ENCODE measurements around the gene SMAD1.
A peak's percentile ranks its signal among the peaks of the same experiment; 100 is the strongest.

The SMAD1 gene

DNA sequence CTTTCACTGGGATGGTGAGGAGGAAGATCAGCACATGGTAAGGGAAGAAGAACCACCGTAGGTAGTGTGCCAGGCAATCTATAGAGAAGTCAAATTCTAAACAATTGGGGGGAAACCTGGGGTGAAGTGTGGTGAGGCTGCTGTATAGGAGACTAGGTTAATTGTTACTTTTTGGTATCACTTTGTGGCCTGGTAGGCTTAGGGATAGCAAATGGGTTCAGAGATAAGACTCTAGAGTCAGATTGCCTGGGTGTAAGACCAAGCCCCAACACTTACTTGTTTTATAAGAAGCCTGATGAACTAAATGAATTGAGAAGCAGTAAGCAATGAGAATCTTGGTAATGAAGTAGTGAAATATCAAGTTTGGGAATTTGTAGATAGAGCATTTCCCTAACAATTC, 8.7 kb downstream of the SMAD1 start:
- peak; percentile 80 for DNase-seq

- no peak for DNase-seq
These were observed 9.1 kb downstream of the SMAD1 start for GRCh38 chr4:145490796-145491195.

DNA sequence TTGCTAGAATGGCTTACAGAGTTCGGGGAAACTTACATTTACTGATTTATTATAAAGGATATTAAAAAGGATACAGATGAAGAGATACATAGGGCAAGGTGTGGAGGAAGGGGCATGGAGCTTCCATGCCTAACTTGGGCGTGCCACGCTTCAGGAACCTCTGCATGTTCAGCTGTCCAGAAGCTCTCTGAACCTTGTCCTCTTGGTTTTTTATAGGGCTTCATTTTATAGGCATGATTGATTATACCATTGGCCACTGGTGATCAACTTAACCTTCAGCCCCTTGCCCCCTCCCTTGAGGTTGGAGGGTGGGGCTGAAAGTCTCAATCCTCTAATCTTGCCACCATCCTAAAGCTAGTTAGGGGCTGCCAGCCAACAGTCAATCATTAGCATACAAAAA, 10.7 kb downstream of the SMAD1 start:
- DNase-seq: no peak

DNA sequence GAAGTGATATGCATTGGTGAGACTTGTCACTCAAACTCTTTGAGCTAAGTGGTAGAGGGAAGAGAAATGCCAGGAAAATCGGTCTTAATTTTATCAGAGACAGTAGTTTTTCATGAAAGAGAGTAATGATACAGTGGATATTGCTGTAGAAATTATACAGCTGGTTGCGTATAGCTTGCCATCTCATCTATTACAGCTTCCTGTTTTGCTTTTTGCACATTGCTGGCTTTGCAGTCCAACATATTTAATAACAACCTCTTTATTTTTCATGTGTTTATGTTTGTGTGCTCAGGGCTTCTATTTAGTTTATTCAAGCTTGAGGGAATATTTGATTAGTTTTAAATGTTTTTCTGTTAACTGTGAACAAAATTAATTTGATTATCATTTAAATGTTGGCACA, 11.5 kb downstream of the SMAD1 start:
- DNase-seq: no peak

DNA sequence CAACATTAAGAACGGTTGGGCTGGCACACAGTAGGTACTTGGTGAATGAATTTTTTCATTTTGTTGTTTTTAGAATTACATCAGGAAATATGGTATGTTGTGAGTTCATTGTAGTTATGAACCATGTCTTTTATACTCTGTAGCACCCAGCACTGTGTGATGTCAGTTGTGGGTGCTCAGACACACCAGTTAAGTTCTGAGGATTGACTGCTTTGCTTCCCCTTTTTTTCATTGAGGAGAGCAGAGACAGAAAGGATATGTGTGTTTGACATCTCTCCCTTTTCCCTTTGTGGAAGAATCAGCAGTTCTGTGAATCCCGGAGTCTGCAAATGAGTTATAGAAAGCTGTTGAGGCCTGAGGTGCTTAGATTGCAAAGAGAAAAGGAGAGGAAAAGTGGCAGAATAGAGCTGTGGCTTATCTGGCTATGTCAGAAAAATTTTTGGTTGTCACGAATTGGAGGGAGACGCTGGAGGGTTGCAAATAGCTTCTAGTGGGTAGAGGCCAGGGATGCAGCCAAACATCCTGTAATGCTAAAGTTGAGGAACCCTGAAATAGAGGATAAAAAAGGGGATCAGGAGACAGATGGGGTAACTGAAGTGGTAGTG, 13.1 kb downstream of the SMAD1 start:
- DNase-seq: peak; percentile 83

GRCh38 chr4:145496292-145496691, 14.6 kb downstream of the SMAD1 start:
- no peak for DNase-seq

DNA sequence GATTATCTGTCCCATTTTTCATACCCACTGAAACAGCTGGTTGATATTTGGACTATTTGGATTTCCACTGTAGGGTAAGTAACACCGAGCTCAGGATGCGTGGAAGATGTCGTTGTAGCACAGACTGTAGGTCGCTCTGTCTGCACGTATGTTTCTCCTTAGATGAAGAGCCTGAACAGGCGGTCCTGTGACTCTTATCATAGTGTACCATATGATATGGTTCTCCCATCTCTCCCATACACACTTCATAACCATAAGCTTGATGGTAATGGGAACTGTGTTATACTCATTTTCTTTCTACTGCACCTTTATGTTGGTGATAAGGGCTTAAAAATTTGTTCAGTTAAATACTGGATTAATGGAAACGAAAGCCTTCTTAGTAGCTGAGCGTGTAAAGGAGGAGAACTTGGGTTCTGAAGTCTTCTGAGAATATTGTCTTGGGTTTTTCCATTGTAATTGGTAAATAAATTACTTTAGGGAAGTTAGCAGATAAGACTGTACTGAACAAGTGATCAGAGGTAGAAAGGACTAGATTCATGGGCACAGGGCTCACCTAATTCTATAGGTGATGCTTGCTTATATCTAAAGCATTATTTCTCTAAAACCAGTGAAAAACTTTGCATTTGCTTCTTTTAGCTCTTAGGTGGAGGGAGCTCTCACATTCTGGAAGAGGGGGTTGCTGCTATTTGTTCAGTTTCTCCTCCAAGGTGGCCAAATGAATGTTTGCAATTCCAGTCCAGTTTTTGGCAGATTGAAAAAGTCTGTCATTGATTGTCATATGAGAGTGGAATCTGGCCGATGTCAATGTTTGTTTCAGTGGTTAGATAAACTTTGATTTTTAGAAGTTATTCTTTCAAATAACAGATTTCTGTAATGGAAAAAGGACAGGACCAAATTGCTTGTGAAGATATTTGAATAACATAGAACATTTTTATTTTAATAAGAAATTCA, 15.8 kb downstream of the SMAD1 start:
- peak; percentile 82 for DNase-seq

- DNase-seq: no peak
These were observed 16.8 kb downstream of the SMAD1 start for GRCh38 chr4:145498430-145498829.

GRCh38 chr4:145501051-145501660, 19.5 kb downstream of the SMAD1 start:
- no peak for DNase-seq

DNA sequence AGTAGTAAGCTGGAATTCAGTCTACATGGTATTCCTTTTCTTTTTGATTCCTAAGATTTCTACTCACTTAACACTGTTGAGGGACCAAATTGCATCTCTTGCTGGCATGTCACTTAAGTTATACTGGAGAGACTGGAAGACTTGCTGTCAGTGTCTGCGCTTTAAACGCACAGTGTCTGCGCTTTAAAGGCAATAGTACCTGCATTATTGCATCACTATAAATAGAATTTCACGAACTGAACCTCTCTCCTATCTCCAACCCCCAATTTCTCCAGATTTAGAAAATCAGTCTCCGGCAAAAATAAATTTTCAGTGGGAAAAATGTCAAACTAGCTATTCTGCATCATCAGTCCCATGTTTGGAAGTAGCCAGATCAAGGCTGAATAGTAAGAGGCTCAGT, 21.2 kb downstream of the SMAD1 start:
- DNase-seq: no peak

- DNase-seq: no peak
These were observed 21.9 kb downstream of the SMAD1 start for GRCh38 chr4:145503486-145504072.

GRCh38 chr4:145505995-145506394, 24.3 kb downstream of the SMAD1 start:
- DNase-seq: no peak

- DNase-seq: peak; percentile 72
These were observed 26.0 kb downstream of the SMAD1 start for GRCh38 chr4:145507636-145508035.

- DNase-seq: peak; percentile 51
These were observed 30.4 kb downstream of the SMAD1 start for GRCh38 chr4:145511913-145512522.

- no peak for DNase-seq
These were observed 31.5 kb downstream of the SMAD1 start for GRCh38 chr4:145513020-145513621.

DNA sequence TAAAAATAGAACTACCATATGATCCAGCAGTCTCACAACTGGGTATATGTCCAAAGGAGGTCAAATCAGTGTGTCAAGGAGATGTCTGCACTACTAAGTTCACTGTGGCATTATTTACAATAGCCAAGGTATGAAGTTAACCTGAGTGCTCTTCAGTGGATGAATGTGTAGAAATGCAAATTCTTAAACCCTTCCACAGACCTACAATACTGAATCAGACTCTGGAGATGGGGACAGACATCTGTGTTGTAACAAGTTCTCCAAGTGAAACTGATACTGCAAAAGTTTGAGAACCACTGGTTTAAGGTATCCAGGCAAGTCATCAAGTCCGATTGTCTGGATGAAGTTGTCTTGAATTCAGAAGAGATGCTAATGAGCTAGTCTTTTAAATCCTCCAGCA, 38.5 kb downstream of the SMAD1 start:
- DNase-seq: no peak

GRCh38 chr4:145521282-145521681, 39.6 kb downstream of the SMAD1 start:
- no peak for DNase-seq

- DNase-seq: no peak
These were observed 41.5 kb downstream of the SMAD1 start for GRCh38 chr4:145523117-145523516.

DNA sequence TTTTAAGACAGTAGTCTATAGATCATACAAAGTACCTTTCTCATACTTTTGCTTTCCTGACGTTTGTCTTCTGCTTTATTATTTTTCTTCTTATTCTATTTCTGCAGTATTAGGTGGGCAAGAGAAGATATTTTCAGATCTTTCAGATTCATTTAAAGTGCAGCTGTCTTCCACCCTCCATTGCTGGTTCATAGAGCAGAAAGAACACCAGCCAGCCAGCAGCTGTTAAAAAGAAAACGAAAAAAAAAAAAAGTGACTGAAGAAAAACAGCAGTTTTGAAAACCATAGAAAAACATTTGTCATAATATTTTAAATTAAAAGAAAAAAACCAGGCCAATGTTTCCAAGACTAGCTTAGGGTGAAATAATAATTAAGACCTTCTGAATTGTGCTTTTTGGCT, 42.9 kb downstream of the SMAD1 start:
- no peak for DNase-seq

GRCh38 chr4:145525291-145525740, 43.7 kb downstream of the SMAD1 start:
- DNase-seq: peak; percentile 43

DNA sequence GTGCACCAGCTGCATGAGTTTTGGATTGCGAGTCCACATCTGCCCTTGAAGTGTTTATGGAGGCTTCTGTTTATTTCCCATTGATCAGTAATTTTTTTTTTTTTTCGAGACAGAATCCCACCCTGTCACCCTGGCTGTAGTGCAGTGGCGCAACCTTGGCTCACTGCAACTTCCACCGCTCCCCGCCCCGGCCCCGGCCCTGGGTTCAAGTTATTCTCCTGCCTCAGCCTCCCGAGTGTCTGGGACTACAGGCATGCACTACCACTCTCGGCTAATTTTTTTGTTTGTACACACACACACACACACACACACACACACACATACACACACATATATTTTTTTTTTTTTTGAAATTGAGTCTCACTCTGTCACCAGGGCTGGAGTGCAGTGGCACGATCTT, 46.1 kb downstream of the SMAD1 start:
- DNase-seq: no peak

GRCh38 chr4:145528601-145529000, 46.9 kb downstream of the SMAD1 start:
- no peak for DNase-seq

- DNase-seq: no peak
These were observed 48.5 kb downstream of the SMAD1 start for GRCh38 chr4:145530189-145530588.
